Lower lobe of right lung (tissue), 2 donors: ENCODE results near the gene GPC6. TPM values are rescaled to one million over a fixed set of nuclear protein-coding genes. Genes with fewer than 3 reads are reported as not detected.

Experiments
- ATAC-seq, 2 donors: fragments of 200-7000 bp; cut with Tn5 transposase; one replicate each; pipeline ENCODE4 v1.9.1; 2020 to 2022; ENCODE audit warnings: mild to moderate bottlenecking in 2 of 2, moderate library complexity in 2 of 2
- DNase-seq: peaks from one replicate; pipeline ENCODE4 v3.0.0-alpha.2; 2020
- H3K27ac ChIP-seq: fragments of 200-600 bp; one replicate; pipeline ENCODE4 v1.8.0; 2022
- H3K27me3 ChIP-seq: fragments of 200-600 bp; one replicate; pipeline ENCODE4 v1.8.0; 2022; ENCODE audit warnings: low read depth
- H3K36me3 ChIP-seq: fragments of 200-600 bp; one replicate; pipeline ENCODE4 v1.8.0; 2022; ENCODE audit warnings: mild to moderate bottlenecking
- H3K4me1 ChIP-seq: fragments of 200-600 bp; one replicate; pipeline ENCODE4 v1.8.0; 2022
- H3K4me3 ChIP-seq: fragments of 200-600 bp; one replicate; pipeline ENCODE4 v1.8.0; 2022; ENCODE audit warnings: mild to moderate bottlenecking
- H3K9me3 ChIP-seq: fragments of 200-600 bp; one replicate; pipeline ENCODE4 v1.8.0; 2022
- CTCF ChIP-seq: fragments of 200-600 bp; IDR thresholded peaks from one replicate; pipeline ENCODE4 v1.8.0; 2022; ENCODE audit warnings: antibody characterized with exemption, mild to moderate bottlenecking
- intact Hi-C: fragments of 100-400 bp; cut with DNase I; formaldehyde crosslinking; loops from one replicate; pipeline ENCODE4 v1.11.0; 2022
- total RNA-seq: library from RNA; stranded (reverse); fragmentation: NEBNext Ultra II Directional; extraction: Animal tissue kit (Norgen Biotek cat#: 25700); gene quantifications from one replicate; pipeline ENCODE4 v1.2.1, GENCODE V29; 2021
- donor health status: DM: no; HTN: yes; CAD: no; lungs with severe emphysema.

Gene GPC6
- total RNA-seq, 1 donor from 2014 or later = 5.5 TPM

DNA sequence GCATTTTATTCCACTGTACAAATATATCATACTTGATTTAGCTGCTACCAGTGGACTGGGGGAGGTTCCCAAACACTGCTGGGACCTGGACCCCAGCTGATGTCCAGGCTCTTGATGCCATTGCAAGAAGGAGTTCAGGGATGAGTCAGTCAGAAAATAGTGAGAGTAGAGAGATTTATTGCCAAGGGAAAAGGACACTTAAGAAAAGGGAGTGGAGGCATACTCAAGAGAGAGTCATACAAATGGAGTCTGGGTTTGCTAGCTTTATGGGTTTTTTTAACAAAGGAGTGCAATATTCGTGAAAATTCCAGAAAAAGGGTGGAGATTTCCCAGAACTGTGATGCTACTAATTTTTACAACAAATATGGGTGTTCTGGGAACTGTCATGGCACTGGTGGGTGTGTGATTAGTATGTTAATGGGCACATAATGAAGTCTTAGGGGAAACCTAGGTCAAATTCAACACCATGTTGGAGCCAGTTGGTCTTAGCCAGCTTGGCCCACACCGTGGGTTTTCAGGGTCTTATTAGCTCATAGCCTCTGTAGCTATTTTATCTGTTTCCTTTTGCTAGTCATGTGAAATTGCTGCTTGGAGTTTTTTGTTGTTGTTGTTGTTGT is 36.2 kb downstream of the GPC6 start:
- intact Hi-C loops = no loop called here
- ATAC-seq (no peak), DNase-seq (no peak)
- H3K4me1 ChIP-seq = no peaks in the 10 kb centered on the region
- no peaks in the 10 kb centered on the region for H3K9me3 ChIP-seq
- no peak for TF ChIP-seq CTCF
- no peak overlapping the region for H3K4me3 ChIP-seq
- no peak overlapping the region for H3K27ac ChIP-seq
- H3K36me3 ChIP-seq = no peaks in the 10 kb centered on the region
- no peaks in the 10 kb centered on the region for H3K27me3 ChIP-seq

GRCh38 chr13:93264876-93265275 is 38.3 kb downstream of the GPC6 start:
- no peak for TF ChIP-seq CTCF
- Histone ChIP-seq H3K9me3 (no peaks in the 10 kb centered on the region), H3K36me3 (no peaks in the 10 kb centered on the region), H3K4me3 (no peak overlapping the region), H3K27me3 (no peaks in the 10 kb centered on the region), H3K27ac (no peak overlapping the region), H3K4me1 (no peaks in the 10 kb centered on the region)
- ATAC-seq (no peak), DNase-seq (no peak)
- intact Hi-C loops = no loop called here

GRCh38 chr13:93265800-93266199 is 39.2 kb downstream of the GPC6 start:
- H3K4me1 ChIP-seq = no peaks in the 10 kb centered on the region

DNA sequence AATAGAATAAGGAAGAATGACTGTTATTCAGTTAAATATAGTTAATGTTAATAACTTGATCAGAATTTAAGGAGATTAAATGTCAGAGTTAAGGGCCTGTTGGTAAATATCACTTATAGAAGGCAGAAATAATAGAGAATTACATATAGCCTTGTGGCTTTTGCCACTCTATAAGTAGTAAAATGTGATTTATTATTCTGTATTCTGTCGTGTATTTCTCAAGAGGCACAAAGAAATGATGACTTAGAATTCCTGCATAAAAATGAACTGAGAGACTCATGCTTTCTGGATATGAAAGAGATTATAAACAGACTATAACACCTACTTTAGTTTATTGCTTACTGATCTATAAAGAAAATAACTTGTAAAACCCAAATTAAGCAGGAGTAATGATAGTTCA is 40.1 kb downstream of the GPC6 start:
- H3K9me3 ChIP-seq = no peaks in the 10 kb centered on the region
- no peak overlapping the region for H3K4me3 ChIP-seq
- H3K27me3 ChIP-seq = no peaks in the 10 kb centered on the region
- TF ChIP-seq CTCF = no peak
- H3K27ac ChIP-seq = no peak overlapping the region
- DNase-seq (no peak), ATAC-seq (no peak)
- H3K36me3 ChIP-seq = no peaks in the 10 kb centered on the region
- intact Hi-C loops = no loop called here
- no peaks in the 10 kb centered on the region for H3K4me1 ChIP-seq

More at GRCh38 chr13:93265800-93266199, 39.2 kb downstream of the GPC6 start:
- Histone ChIP-seq H3K4me3 (no peak overlapping the region), H3K27me3 (no peaks in the 10 kb centered on the region), H3K9me3 (no peaks in the 10 kb centered on the region), H3K36me3 (no peaks in the 10 kb centered on the region), H3K27ac (no peak overlapping the region)
- ATAC-seq (peak; percentile 59 to 76), DNase-seq (no peak)
- intact Hi-C loops = no loop called here
- TF ChIP-seq CTCF = no peak

GRCh38 chr13:93268327-93269028 is 41.9 kb downstream of the GPC6 start:
- ATAC-seq = no peak
- no peaks in the 10 kb centered on the region for H3K27me3 ChIP-seq
- intact Hi-C loops = no loop called here
- H3K36me3 ChIP-seq = no peaks in the 10 kb centered on the region
- no peaks in the 10 kb centered on the region for H3K4me1 ChIP-seq
- H3K4me3 ChIP-seq = no peak overlapping the region
- DNase-seq = no peak
- H3K27ac ChIP-seq = no peak overlapping the region
- no peaks in the 10 kb centered on the region for H3K9me3 ChIP-seq
- no peak for TF ChIP-seq CTCF
